Tibial nerve (tissue), 3 donors: ENCODE measurements around the gene KCNK13.

Source experiments
- POLR2A ChIP-seq, 2 donors: fragments of 450-650 bp; IDR thresholded peaks; one replicate each; pipeline ENCODE4 v1.6.1; 2017; ENCODE audit warnings: antibody characterized with exemption in 2 of 2, mild to moderate bottlenecking in 2 of 2, moderate library complexity in 2 of 2
- TF ChIP-seq, protein P1 (sequence below), 5 experiments: fragments of 200-600 bp in 3 of 5; fragments of 450-650 bp in 2 of 5; sonication (generic) in 3 of 5; IDR thresholded peaks; one replicate each; pipeline ENCODE4 v1.5.1; 2016 to 2019; ENCODE audit warnings: antibody characterized with exemption in 5 of 5, mild to moderate bottlenecking in 3 of 5, moderate library complexity in 2 of 5

DNA sequence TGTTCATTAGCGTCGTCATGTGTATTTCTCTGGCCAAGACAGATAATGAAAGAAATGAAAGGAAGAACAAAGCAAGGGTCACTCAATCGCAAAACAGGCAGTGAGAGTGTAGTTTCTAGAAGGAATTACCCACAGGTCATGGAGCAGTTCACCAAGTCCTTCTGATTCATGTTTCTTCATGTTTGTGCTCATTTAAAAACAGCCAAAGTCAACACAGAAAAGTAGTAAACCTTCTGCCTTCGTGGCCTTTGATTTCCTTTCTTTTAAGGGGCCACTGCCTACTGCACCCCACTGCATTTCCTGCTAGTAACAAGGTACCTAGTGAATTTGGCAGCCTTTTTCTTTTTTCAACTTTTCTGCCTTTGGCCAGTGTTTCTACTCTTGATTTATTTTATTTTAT, 75.1 kb downstream of the KCNK13 start:
- TF ChIP-seq, protein P1, sequence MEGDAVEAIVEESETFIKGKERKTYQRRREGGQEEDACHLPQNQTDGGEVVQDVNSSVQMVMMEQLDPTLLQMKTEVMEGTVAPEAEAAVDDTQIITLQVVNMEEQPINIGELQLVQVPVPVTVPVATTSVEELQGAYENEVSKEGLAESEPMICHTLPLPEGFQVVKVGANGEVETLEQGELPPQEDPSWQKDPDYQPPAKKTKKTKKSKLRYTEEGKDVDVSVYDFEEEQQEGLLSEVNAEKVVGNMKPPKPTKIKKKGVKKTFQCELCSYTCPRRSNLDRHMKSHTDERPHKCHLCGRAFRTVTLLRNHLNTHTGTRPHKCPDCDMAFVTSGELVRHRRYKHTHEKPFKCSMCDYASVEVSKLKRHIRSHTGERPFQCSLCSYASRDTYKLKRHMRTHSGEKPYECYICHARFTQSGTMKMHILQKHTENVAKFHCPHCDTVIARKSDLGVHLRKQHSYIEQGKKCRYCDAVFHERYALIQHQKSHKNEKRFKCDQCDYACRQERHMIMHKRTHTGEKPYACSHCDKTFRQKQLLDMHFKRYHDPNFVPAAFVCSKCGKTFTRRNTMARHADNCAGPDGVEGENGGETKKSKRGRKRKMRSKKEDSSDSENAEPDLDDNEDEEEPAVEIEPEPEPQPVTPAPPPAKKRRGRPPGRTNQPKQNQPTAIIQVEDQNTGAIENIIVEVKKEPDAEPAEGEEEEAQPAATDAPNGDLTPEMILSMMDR (IDR thresholded peaks at IDR 0.05), result no peak
- TF ChIP-seq POLR2A (IDR thresholded peaks at IDR 0.05), result no peak
